Sigmoid colon (tissue), 4 donors: ENCODE results near the gene LRRC75B.

ENCODE experiments used
- CTCF ChIP-seq, 4 experiments: fragments of 450-650 bp in 3 of 4; fragments of 200-600 bp in 1 of 4; IDR thresholded peaks; one replicate each; pipeline ENCODE4 v1.5.1; 2016 to 2019; ENCODE audit warnings: antibody characterized with exemption in 4 of 4, mild to moderate bottlenecking in 3 of 4, moderate library complexity in 2 of 4
- EP300 ChIP-seq, 4 donors: sonication (generic); formaldehyde crosslinking; IDR thresholded peaks; one replicate each; pipeline ENCODE4 v1.6.1; 2017; ENCODE audit warnings: antibody characterized with exemption in 4 of 4
- POLR2A ChIP-seq, 2 donors: fragments of 450-650 bp; IDR thresholded peaks; one replicate each; pipeline ENCODE4 v1.6.1; 2016; ENCODE audit warnings: antibody characterized with exemption in 2 of 2, mild to moderate bottlenecking in 2 of 2, moderate library complexity in 2 of 2
- POLR2AphosphoS5 ChIP-seq, 4 donors: sonication (generic); formaldehyde crosslinking; IDR thresholded peaks; one replicate each; pipeline ENCODE4 v1.6.1; 2017; ENCODE audit warnings: antibody characterized with exemption in 4 of 4

- TF ChIP-seq CTCF (IDR thresholded peaks at IDR 0.05) (no peak), POLR2A (IDR thresholded peaks at IDR 0.05) (no peak), POLR2AphosphoS5 (IDR thresholded peaks at IDR 0.05) (no peak), EP300 (IDR thresholded peaks at IDR 0.05) (no peak)
Measured at GRCh38 chr22:24571266-24571665, 21.6 kb downstream of the LRRC75B start.
